Lung (tissue), 12 donors: ENCODE results near the gene PDZD4. TPM values are rescaled to one million over a fixed set of nuclear protein-coding genes. Genes with fewer than 3 reads are reported as not detected.

ENCODE experiments used
- ATAC-seq: fragments of 200-7000 bp; cut with Tn5 transposase; one replicate; pipeline ENCODE4 v1.9.1; 2020; ENCODE audit warnings: moderate number of reproducible peaks; ENCODE audit not compliant: insufficient read depth, low FRiP score
- DNase-seq, 3 donors: peaks; one replicate each; pipeline ENCODE4 v3.0.0-alpha.2; 2013 to 2017
- H3K27ac ChIP-seq, 2 donors: one replicate each; pipeline ENCODE4 v1.5.1; 2013; ENCODE audit warnings: mild to moderate bottlenecking in 2 of 2, moderate library complexity in 2 of 2, control low read depth in 1 of 2, inconsistent platforms in 1 of 2, low read depth in 1 of 2, low read length in 1 of 2
- H3K27me3 ChIP-seq, 3 donors: one replicate each; pipeline ENCODE4 v1.5.1; 2013; ENCODE audit warnings: low read length in 2 of 3; ENCODE audit not compliant: control insufficient read depth in 3 of 3, insufficient read depth in 3 of 3
- H3K36me3 ChIP-seq, 4 donors: one replicate each; pipeline ENCODE4 v1.5.1; 2013; ENCODE audit warnings: low read length in 4 of 4, mild to moderate bottlenecking in 1 of 4, moderate library complexity in 1 of 4; ENCODE audit not compliant: control insufficient read depth in 4 of 4, insufficient read depth in 4 of 4
- H3K4me1 ChIP-seq, 5 donors: one replicate each; pipeline ENCODE4 v1.5.1; 2013; ENCODE audit warnings: low read length in 5 of 5, mild to moderate bottlenecking in 2 of 5, moderate library complexity in 1 of 5; ENCODE audit not compliant: control insufficient read depth in 5 of 5, insufficient read depth in 5 of 5
- H3K4me3 ChIP-seq: one replicate; pipeline ENCODE4 v1.5.1; 2013; ENCODE audit warnings: mild to moderate bottlenecking, control low read depth, moderate library complexity
- H3K9ac ChIP-seq, 2 donors: one replicate each; pipeline ENCODE4 v1.5.1; 2013; ENCODE audit warnings: low read length in 2 of 2, control low read depth in 1 of 2; ENCODE audit not compliant: insufficient read depth in 1 of 2
- H3K9me3 ChIP-seq, 4 donors: one replicate each; pipeline ENCODE4 v1.5.1; 2013; ENCODE audit warnings: low read length in 3 of 4, mild to moderate bottlenecking in 1 of 4, moderate library complexity in 1 of 4; ENCODE audit not compliant: control insufficient read depth in 4 of 4, insufficient read depth in 3 of 4
- WGBS, 2 donors: extraction: QIAGEN DNeasy Blood & Tissue Kit; methylation state at CpG; one replicate each; pipeline ENCODE4 v1.1.7; 2013; 5-methylcytosine and 5-hydroxymethylcytosine counted together
- polyA plus RNA-seq, 2 donors: library from polyadenylated mRNA; stranded (reverse); fragments of 200-250 nt; gene quantifications; one replicate each; pipeline ENCODE4 v1.2.1, GENCODE V29; 2013
- total RNA-seq, 2 donors: library from RNA; depleted of rRNA in 1 of 2; stranded (reverse); fragments of >200 nt in 1 of 2; gene quantifications; one replicate each; pipeline ENCODE4 v1.2.1, GENCODE V29; 2014 to 2021
- TF ChIP-seq, protein P1 (sequence below): IDR thresholded peaks from 2 replicates; pipeline ENCODE4 v1.5.1; 2012; ENCODE audit warnings: mild to moderate bottlenecking; ENCODE audit errors: control extremely low read depth, extremely low read depth
- donor health status: control.
- donor health status: control.
- donor health status: Bipolar disorder and iron deficiency.
- donor health status: healthy.
- donor health status: DM: yes; HTN: yes; CAD: no.

Gene PDZD4
- total and polyA plus RNA-seq, 4 donors, result 2.3 to 8.1 (median 3.8) TPM

GRCh38 chrX:153768311-153769157, 61.8 kb downstream of the PDZD4 start:
- WGBS, 2 donors, result 73 to 79% methylated on average over 16 to 22 of the region's 22 CpGs
- no peak overlapping the region for H3K27ac ChIP-seq
- no peaks in the 10 kb centered on the region for H3K27me3 ChIP-seq
- TF ChIP-seq, protein P1, sequence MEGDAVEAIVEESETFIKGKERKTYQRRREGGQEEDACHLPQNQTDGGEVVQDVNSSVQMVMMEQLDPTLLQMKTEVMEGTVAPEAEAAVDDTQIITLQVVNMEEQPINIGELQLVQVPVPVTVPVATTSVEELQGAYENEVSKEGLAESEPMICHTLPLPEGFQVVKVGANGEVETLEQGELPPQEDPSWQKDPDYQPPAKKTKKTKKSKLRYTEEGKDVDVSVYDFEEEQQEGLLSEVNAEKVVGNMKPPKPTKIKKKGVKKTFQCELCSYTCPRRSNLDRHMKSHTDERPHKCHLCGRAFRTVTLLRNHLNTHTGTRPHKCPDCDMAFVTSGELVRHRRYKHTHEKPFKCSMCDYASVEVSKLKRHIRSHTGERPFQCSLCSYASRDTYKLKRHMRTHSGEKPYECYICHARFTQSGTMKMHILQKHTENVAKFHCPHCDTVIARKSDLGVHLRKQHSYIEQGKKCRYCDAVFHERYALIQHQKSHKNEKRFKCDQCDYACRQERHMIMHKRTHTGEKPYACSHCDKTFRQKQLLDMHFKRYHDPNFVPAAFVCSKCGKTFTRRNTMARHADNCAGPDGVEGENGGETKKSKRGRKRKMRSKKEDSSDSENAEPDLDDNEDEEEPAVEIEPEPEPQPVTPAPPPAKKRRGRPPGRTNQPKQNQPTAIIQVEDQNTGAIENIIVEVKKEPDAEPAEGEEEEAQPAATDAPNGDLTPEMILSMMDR, result no peak
- H3K9me3 ChIP-seq, result peaks cover 0 to 2% (median 0%) of the 10 kb centered on the region in 4 donors
- ATAC-seq, result no peak
- peaks cover 0 to 16% (median 10%) of the 10 kb centered on the region in 5 donors for H3K4me1 ChIP-seq
- peak in 1 of 3 donors; percentile 13 for DNase-seq
- H3K9ac ChIP-seq, result no peak overlapping the region
- no peaks in the 10 kb centered on the region for H3K36me3 ChIP-seq
- no peak overlapping the region for H3K4me3 ChIP-seq

GRCh38 chrX:153767674-153768055, 62.7 kb downstream of the PDZD4 start:
- Histone ChIP-seq H3K4me1 (peaks cover 0 to 16% (median 10%) of the 10 kb centered on the region in 5 donors), H3K36me3 (no peaks in the 10 kb centered on the region), H3K27ac (no peak overlapping the region), H3K9me3 (peaks cover 0 to 2% (median 0%) of the 10 kb centered on the region in 4 donors), H3K9ac (no peak overlapping the region), H3K27me3 (no peaks in the 10 kb centered on the region), H3K4me3 (no peak overlapping the region)
- WGBS, 2 donors, result 92 to 93% methylated on average over 3 to 20 of the region's 20 CpGs
- peak in 1 of 3 donors; percentile 11 for DNase-seq
- TF ChIP-seq, protein P1, result no peak
- no peak for ATAC-seq

DNA sequence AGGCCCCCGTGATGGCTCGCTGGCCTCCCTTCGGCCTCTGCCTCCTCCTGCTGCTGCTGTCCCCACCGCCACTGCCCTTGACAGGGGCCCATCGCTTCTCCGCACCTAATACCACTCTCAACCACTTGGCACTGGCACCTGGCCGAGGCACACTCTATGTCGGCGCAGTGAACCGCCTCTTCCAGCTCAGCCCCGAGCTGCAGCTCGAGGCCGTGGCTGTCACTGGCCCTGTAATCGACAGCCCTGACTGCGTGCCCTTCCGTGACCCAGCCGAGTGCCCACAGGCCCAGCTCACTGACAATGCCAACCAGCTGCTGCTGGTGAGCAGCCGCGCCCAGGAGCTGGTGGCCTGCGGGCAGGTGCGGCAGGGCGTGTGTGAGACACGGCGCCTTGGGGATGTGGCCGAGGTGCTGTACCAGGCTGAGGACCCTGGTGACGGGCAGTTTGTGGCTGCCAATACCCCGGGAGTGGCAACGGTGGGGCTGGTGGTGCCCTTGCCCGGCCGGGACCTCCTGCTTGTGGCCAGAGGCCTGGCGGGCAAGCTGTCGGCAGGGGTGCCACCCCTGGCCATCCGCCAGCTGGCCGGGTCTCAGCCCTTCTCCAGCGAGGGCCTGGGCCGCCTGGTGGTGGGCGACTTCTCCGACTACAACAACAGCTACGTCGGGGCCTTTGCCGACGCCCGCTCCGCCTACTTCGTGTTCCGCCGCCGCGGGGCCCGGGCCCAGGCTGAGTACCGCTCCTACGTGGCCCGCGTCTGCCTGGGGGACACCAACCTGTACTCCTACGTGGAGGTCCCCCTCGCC, 63.3 kb downstream of the PDZD4 start:
- Histone ChIP-seq H3K27me3 (no peaks in the 10 kb centered on the region), H3K27ac (no peak overlapping the region), H3K9me3 (peaks cover 0 to 2% (median 0%) of the 10 kb centered on the region in 4 donors), H3K9ac (no peak overlapping the region), H3K4me1 (peaks cover 0 to 16% (median 10%) of the 10 kb centered on the region in 5 donors), H3K36me3 (no peaks in the 10 kb centered on the region), H3K4me3 (no peak overlapping the region)
- no peak for ATAC-seq
- TF ChIP-seq, protein P1, result no peak
- 85 to 89% methylated on average over 41 to 56 of the region's 56 CpGs for WGBS, 2 donors
- peak in 1 of 3 donors; percentile 9 for DNase-seq
